ENCODE data around the gene P2RX6. TPM values are rescaled to one million over a fixed set of nuclear protein-coding genes. Genes with fewer than 3 reads are reported as not detected.
"Not testable (repeated sequence)": the region's sequence is repeated elsewhere in the genome, so short reads cannot be mapped to it uniquely, and the experiment has no call there.

The P2RX6 gene
- total and polyA plus RNA-seq, 7 donors: 11.3 to 47.7 (median 32.8) TPM

DNA sequence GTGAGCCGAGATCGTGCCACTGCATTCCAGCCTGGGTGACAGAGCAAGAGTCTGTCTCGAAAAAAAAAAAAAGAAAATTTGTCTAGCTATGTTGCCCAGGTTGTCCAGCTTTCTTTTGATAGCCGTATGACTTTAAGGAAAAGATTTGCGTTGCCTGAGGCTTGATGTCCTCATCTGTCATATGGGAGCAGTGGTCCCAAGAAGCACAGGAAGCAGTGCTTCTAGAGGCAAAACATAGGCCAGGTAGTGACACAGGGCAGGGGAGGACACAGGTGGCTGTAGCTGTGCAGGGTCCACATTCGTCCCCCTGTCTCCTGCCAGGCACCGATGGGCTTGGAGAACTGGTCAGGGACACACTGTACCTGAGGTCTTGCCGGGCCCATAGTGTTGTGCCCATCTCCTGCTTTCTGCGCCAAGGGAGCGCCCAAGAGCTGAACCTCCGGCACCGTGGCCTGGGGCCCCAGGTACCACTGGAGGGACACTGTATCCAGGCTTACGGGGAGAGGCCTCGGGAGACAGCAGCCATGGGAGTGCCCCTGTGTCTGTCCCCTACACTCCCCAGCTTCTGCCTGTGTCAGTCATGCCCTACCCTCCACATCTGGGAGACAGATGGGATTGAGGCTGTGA lies 32.2 kb downstream of the P2RX6 start:
- Histone ChIP-seq H3K27ac (no peak overlapping the region), H3K27me3 (ENCODE audit: insufficient read depth in 3 of 3, low read length in 2 of 3) (no peaks in the 10 kb centered on the region), H3K9me3 (no peaks in the 10 kb centered on the region), H3K36me3 (ENCODE audit: insufficient read depth in 1 of 2, low read depth in 1 of 2) (peaks cover 0 to under 1% of the 10 kb centered on the region in 2 donors), H3K4me3 (no peak overlapping the region), H3K4me1 (peaks cover 12% of the 10 kb centered on the region)
- WGBS, 3 donors: 87 to 89% (median 87%) methylated on average over 14 of the region's 14 CpGs
- ATAC-seq (no peak), DNase-seq (no peak)
- intact Hi-C loops (cut with DNase I): no loop called here
- TF ChIP-seq, protein P1, sequence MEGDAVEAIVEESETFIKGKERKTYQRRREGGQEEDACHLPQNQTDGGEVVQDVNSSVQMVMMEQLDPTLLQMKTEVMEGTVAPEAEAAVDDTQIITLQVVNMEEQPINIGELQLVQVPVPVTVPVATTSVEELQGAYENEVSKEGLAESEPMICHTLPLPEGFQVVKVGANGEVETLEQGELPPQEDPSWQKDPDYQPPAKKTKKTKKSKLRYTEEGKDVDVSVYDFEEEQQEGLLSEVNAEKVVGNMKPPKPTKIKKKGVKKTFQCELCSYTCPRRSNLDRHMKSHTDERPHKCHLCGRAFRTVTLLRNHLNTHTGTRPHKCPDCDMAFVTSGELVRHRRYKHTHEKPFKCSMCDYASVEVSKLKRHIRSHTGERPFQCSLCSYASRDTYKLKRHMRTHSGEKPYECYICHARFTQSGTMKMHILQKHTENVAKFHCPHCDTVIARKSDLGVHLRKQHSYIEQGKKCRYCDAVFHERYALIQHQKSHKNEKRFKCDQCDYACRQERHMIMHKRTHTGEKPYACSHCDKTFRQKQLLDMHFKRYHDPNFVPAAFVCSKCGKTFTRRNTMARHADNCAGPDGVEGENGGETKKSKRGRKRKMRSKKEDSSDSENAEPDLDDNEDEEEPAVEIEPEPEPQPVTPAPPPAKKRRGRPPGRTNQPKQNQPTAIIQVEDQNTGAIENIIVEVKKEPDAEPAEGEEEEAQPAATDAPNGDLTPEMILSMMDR (IDR thresholded peaks at IDR 0.05): no peak

DNA sequence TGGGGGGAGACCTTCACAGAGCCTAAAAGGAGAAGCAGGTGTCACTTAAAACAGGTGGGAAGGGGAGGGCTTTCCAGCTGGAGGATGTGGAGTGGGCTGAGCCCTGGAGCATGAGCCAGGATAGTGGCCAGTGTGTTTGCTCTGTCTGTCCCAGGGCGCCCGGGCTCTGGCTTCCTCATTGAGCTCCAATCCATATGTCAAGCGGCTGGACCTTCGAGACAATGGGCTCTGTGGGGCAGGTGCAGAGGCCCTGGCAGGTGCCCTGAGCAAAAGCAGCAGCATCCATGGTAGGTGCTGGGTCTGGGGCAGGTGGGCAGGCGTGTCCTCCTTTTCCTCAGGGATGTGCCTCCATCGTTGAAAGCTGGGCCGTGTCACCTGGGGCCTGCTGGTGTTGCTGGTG lies 32.8 kb downstream of the P2RX6 start:
- Histone ChIP-seq H3K9me3 (no peaks in the 10 kb centered on the region), H3K27ac (no peak overlapping the region), H3K4me3 (no peak overlapping the region), H3K4me1 (peaks cover 12% of the 10 kb centered on the region), H3K36me3 (ENCODE audit: insufficient read depth in 1 of 2, low read depth in 1 of 2) (no peaks in the 10 kb centered on the region), H3K27me3 (ENCODE audit: insufficient read depth in 3 of 3, low read length in 2 of 3) (no peaks in the 10 kb centered on the region)
- TF ChIP-seq, protein P1 (IDR thresholded peaks at IDR 0.05): no peak
- no peak for ATAC-seq
- DNase-seq: no peak
- 74 to 79% (median 76%) methylated on average over 7 of the region's 7 CpGs for WGBS, 3 donors
- intact Hi-C loops (cut with DNase I): no loop called here

DNA sequence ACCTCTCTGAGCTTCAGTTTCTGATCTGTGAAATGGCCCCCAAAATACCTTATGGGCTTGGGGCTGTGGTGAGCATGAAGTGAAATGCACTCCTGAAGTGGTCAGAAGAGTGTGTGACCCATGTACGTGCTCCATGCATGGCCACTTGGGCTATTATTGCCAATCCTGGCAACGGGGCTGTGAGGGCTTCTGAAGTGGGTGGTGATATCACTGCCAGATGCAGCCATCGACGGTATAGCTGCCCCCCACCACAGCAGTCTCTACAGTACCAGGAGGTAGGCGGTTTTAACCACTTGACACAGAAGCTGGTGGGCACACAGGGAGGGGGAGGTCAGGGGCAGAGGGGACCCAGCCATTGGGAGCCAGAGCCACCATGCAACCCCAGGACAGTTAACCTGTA lies 33.5 kb downstream of the P2RX6 start:
- DNase-seq; H3K27me3 ChIP-seq (ENCODE audit: insufficient read depth in 3 of 3, low read length in 2 of 3); H3K36me3 ChIP-seq (ENCODE audit: insufficient read depth in 1 of 2, low read depth in 1 of 2); H3K4me3 ChIP-seq; H3K9me3 ChIP-seq; intact Hi-C loops (cut with DNase I); H3K27ac ChIP-seq; ATAC-seq: not testable (repeated sequence)
- peaks cover 12% of the 10 kb centered on the region for H3K4me1 ChIP-seq
- WGBS, 3 donors: 77 to 80% (median 78%) methylated on average over 5 of the region's 5 CpGs

DNA sequence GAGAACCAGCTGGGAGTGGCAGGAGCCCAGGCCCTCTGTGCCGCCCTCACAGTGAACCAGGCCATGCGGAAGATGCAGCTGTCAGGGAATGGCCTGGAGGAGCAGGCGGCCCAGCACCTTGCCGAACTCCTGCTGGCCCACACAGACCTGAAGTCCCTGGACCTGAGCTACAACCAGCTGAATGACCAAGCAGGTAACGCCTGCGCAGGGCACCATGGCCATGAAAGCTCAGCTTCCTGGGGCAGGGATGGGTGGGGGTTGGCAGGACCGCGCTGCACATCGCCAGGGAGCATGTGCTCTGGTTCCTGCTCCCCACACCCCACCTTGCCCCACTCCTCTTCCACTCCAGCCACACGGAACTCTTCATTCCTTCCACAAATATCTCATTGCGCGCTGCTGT lies 34.0 kb downstream of the P2RX6 start:
- H3K4me3 ChIP-seq; H3K27me3 ChIP-seq (ENCODE audit: insufficient read depth in 3 of 3, low read length in 2 of 3); intact Hi-C loops (cut with DNase I); H3K9me3 ChIP-seq; H3K27ac ChIP-seq; ATAC-seq; DNase-seq; H3K36me3 ChIP-seq (ENCODE audit: insufficient read depth in 1 of 2, low read depth in 1 of 2): not testable (repeated sequence)
- 93 to 95% (median 95%) methylated on average over 2 to 7 of the region's 12 CpGs for WGBS, 3 donors
- H3K4me1 ChIP-seq: peaks cover 12% of the 10 kb centered on the region

DNA sequence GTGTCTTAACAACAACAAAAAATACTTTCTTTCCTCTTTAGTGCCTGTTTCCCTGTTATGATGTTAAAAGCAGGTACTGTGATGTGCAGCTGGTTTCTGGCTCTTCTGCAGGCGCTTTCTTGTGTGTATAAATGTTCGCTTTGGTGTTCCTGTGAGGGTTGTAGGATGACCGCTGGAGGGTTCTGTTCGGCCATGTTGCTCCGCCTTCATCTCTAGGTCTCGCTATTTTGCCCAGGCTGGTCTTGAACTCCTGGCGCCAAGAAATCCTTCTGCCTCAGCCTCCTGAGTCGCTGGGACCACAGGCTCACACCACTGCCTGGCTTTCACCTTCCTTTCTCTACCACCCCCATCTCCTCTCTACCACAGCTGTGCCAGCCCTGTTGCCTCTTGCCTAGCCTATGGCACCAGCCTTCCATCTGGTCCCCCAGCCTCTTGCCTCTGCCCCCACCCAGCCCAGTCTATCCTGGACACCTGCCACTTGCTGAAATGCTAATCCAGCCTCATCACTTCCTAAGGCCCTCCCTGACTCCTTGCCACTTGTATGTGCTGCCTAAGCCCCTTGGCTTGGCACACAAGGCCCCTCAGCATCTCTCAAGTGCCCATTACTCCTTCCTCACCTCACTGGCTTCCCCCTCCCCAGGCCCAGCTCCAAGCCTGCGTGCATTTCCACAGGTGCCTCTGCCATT lies 36.3 kb downstream of the P2RX6 start:
- Histone ChIP-seq H3K27ac (no peak overlapping the region), H3K4me1 (no peaks in the 10 kb centered on the region), H3K36me3 (ENCODE audit: insufficient read depth in 1 of 2, low read depth in 1 of 2) (no peaks in the 10 kb centered on the region), H3K9me3 (no peaks in the 10 kb centered on the region), H3K4me3 (no peak overlapping the region), H3K27me3 (ENCODE audit: insufficient read depth in 3 of 3, low read length in 2 of 3) (no peaks in the 10 kb centered on the region)
- ATAC-seq (no peak), DNase-seq (no peak)
- WGBS, 3 donors: 79 to 90% (median 84%) methylated on average over 9 of the region's 9 CpGs
- TF ChIP-seq, protein P1 (IDR thresholded peaks at IDR 0.05): no peak
- intact Hi-C loops (cut with DNase I): loop anchor here in 1 of 2 donors (5.0 kb wide), 1 partner anchor 39 kb away; no protein-coding TSS in a partner anchor
